CD4-positive, alpha-beta T cell treated with Interleukin-21 for 1 hour (primary cell): Measurements from ENCODE around the gene SDCBP2.
"Not testable (repeated sequence)": the region's sequence is repeated elsewhere in the genome, so short reads cannot be mapped to it uniquely, and the experiment has no call there.

Experiments used
- DNase-seq: peaks from one replicate; pipeline ENCODE4 v3.0.0-alpha.2; 2020

Gene SDCBP2

DNA sequence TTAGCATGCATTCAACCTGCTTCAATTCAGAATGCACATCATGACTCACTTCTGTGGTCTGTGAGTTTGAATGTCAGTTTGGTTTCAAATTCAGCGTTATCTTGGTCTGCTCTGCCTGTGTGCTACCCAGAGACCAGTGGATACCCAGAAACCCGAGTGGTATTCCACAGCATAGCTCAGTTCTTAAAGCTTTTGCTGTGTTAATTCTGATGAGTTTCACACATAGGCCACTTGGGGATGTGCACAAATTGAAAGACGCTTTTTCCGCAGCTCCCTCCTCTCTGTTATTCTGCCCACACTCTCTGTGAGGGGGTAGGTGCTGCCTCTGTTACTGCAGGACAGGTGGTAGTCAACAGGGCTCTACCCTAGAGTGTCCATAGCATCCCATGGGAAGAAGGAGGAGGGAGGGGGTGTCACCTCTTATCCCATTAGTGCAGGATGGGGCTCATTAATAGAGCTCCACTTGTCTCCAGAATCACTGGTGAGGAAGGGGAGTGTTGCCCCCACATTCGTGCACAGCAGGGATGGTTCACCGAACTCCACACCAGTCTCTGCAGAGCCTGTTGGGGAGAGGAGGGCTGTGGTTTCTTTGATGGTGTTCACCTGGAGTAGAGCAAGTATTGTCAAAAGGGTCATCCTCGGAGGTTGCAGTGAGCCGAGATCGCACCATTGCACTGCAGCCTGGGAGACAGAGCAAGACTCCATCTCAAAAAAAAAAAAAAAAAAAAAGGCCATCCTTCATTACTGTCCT is 29.2 kb upstream of the SDCBP2 start:
- DNase-seq, result no peak

DNA sequence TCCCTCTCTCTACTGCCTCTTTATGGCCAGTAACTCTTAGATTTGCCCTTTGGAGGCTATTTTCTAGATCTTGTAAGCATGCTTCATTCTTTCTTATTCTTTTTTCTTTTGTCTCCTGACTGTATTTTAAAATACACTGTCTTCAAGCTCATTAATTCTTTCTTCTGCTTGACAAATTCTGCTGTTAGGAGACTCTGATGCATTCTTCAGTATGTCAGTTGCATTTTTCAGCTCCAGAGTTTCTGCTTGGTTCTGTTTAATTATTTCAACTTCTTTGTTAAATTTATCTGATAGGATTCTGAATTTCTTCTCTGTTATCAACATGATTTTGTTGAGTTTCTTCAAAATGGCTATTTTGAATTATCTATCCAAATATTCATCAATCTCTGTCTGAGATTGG is 25.0 kb upstream of the SDCBP2 start:
- DNase-seq, result no peak

DNA sequence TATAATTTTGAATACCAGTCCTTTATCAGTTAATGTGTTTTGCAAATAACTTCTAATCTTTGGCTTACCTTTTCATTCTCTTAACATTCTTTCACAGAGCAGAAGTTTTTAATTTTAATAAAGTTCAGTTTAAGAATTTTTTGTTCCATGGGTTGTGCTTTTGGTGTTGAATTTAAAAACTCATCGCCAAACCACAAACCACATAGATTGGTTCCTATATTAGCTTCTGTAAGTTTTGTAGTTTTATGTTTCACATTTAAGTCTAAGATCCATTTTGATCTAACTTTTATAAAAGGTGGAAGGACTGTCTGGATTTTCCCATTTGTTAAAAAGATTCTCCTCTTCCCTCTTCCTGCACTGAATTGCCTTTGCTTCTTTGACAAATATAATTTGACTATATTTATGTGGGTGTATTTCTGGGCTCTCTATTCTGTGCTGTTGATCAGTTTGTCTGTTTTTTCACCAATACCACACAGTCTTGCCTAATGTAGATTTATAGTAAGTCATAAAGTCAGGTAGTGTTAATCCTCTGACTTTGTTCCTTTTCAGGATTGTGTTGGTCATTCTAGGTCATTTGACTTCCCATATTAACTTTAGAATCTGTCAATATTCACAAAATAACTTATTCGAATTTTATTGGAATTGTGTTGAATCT is 17.5 kb upstream of the SDCBP2 start:
- DNase-seq, result no peak

DNA sequence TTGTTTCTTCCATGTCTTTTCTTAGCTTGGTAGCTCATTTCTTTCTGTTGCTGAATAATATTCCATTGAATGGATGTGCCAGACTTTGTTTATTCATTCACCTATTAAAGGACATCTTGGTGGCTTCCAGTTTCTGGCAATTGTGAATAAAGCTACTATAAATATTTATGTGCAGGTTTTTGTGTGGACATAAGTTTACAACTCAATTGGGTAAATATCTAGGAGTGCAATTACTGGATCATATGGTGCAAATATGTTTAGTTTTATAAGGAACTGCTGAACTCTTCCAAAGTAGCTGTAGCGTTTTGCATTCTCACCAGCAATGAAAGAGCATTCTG is 16.8 kb upstream of the SDCBP2 start:
- DNase-seq, result no peak

DNA sequence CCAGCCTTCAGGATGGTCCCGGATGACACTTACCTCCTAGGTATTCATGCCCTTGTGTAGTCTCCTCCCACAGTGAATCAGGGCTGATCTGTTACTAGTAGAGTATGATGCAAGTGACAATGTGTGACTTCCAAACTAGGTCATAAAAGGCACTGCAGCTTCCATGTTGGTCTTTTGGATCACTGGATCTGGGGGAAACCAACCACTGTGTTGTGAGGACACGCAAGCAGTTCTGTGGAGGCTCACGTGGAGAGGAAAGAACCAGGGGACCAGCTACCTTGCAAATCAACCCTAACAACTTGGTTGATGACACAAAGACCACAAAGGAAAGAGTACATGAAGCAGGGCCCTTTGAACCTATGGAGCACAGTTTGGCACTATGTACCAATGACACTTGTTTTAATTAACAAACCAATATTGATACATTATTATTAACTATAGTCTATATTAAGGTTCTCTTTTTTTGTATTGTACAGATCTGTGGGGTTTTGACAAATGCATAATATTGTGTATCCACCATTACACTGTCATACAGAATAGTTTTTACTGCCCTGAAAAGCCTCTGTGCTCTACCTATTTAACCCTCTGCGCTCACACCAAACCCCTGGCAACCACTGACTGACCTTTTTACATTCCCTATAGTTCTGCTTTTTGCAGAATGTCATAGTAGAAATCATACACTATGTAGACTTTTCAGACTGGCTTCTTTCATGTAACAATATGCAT is 16.3 kb upstream of the SDCBP2 start:
- DNase-seq, result no peak

DNA sequence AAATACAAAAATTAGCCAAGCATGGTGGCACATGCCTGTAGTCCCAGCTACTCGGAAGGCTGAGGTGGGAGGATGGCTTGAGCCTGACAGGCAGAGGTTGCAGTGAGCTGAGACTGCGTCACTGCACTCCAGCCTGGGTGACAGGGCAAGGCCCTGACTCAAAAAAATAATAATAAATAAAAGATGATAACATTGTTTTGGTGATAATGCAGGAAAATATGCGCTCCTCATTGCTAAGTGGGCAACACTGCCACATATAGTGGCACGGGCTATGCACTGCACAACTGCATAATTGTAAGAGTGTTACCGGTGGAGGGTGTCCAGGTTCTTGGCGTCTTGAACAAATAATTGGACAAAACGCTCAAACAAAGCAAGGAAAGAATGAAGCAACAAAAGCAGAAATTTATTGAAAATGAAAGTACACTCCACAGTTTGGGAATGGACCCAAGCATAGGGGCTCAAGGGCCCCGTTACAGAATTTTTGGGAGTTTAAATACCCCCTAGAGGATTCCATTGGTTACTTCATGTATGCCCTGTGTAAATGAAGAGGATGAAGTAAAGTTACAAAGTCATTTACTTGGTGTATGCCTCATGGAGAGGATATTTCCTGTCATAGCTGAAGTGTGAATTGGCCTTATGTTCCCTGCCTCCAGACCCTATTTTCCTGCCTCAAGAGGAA is 14.6 kb upstream of the SDCBP2 start:
- DNase-seq, result not testable (repeated sequence)

DNA sequence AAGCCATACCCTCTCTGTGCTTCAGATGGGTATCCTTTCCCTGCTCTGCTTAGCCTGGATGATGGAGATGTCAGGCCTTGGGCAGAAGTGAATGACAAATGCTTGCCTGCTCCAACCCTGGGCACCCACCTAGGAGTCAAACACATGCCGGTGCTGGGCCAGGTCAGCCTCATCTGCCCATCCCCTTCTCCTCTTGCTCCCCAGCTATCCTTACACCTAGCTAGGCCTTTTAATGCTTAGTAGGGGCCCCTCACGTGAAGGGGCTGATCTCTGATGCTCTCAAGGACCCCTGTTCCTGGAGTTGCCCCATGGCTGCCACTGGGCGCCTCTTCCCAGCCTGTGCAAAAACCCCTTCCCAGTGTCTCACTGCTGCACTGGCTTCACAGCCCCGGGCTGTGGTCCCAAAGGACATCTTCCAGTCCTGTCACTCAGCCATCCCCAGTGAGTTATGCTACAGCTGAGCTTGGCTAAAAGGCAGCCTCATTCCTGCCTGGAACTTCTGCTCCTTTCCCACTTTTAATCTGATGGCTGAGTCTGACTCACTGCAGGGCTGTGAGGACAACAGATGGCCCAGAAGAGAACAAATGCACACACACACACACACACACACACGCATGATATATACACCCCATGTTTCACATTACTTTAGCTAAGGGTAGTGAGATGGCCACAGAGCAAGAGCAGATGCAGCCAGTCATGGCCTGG is 12.8 kb upstream of the SDCBP2 start:
- DNase-seq, result no peak

DNA sequence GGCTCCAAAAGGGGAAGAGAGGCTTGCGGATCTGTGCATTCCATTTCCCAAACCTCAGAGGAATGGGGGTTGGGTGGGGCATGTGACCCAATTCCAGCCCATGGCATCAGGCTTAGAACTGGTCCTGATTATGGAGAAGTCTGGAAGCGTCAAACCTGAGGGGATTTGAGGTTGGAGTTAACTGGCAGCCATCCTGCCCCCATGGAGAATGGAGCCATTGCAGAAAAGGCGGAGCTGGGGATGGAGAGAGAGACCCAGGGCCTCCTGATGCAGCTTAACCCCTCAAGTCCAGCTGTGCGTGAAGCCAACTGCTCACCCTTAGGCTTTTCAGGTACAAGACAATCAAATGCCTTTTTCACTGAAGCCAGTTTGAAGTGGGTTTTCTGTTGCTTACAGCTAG is 9.9 kb upstream of the SDCBP2 start:
- DNase-seq, result no peak

DNA sequence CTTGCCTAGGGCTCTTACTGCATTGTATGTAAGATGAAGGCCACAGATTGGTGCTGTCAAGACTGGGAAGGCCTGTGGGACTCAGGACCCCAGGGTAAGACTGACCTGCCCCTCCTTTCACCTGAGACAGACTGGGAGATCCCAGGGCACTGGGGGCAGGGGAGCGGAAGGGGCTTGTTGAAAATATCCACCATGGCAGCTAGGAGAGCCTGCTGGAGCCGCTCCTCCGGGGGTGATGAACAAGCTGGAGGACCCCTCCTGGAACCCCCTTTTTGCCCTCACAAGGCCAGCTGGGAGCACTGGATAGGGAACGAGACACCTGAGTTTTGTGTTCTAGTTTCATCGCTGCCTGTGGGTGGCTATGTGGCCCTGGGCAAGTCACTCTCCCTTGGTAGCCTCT is 9.2 kb upstream of the SDCBP2 start:
- no peak for DNase-seq

DNA sequence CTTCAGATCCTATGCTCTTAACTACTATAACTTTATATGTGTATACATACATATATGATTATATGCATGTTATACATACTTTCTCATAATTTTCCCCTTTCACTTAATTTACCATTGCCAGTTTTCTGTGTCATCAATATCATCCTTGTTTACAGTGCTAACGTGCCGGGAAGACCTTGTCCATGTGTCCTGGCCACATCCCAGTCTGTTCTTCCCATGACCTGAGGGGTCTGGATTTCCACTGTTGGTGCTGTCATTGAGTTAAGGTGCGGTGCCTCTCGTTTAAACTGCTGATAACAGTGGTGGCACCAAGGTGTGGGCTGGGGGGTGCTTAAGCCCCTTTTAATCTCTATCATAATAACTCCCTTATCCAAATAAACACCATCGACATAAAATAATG is 8.5 kb upstream of the SDCBP2 start:
- DNase-seq, result no peak

DNA sequence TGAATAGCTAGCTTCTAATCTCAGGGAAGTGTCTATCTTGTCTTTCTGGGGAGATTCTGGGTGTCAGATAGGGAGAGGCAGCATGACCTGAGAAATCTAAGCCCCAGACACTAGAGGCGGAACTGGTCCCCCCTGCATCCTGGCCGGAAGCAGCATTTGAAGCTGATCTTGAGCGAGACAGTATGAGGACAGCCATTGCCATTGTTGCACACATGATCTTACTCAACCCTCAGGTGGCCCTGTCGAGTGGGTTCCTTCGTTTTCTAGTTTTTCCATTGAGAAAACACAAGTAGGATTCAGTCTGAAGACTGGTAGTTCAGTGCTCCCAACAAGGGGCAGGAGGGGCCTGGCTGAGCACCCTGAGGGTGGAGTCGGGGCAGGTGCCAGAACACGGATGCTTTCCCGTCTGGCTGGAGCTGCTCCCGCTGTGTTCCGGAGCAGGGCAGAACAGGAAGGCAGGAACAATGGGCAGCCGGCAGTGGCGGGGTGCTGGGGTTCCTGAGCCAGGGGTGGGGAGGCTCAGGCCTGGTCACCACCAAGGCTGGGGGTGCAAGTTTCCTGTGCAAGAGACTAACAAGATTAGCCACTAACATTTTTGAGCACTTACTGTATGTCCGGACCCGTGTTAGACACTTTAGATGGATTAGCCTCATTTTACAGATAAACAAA is 7.9 kb upstream of the SDCBP2 start:
- no peak for DNase-seq

DNA sequence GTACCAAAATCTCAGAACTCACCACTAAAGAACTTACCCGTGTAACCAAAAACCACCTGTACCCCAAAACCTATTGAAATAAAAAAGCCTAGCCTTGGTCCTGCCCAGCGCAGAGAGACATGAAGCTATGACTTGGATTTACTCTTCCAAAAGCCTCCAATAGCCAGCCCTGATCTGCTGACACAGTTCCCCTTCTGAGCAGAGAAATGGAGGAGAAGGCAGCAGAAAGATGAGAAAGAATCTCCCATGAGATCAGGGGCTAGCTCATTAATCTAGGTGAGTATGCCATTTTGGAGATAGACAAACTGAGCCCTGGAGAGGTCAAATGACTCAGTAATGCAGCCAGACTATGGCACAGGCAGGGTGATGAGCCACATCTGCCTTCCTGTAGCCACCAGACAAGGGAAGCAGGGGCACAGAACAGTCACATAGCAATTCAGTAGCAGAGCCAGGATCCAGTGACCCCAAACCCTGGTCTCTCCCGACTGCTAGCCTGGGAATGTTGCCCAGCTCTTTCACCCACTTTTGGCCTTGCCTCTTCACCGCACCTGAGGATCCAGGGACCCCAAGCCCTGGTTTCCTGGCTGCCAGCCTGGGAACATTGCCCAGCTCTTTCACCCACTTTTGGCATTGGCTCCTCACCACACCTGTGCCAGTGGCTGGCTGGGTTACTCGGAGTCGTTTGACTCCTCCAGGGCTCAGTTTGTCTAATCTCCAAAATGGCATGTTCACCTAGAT is 7.2 kb upstream of the SDCBP2 start:
- DNase-seq, result no peak

DNA sequence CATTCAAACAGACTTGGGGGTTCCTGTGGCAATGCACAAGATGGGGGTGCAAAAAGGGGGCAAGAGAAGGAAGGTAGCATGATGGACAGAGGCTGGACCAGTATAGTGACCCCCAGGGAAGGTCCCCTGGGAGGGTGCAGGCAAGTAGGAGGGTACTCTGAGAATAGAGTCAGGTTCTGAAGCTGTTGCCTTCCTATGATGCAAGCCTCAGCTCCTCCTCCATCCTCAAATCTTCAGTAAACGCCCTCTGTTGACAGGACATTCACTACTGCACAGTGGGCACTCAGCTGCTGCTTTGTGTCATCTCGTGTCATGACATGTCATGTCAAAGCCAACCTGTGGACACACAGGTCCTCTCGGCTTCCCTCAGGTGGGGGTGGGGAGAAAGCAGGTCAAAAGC is 5.8 kb upstream of the SDCBP2 start:
- no peak for DNase-seq

DNA sequence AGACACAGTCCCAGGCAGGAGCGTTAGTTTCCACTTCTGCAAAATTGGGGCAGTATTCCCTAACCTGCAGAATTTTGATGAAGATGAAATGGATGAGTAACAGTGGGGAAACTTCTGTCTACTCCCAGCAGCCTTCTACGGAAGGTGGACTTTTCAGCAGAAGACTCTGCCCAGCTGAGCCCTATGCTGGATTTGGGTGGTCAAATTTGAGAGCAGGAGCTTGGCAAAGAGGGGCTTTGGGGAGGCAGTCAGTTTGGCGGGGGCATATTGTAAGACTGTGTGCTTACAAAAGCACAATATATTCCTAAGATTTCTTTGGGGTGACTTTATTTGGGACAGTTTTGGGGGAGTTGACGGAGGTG is 5.4 kb upstream of the SDCBP2 start:
- no peak for DNase-seq

DNA sequence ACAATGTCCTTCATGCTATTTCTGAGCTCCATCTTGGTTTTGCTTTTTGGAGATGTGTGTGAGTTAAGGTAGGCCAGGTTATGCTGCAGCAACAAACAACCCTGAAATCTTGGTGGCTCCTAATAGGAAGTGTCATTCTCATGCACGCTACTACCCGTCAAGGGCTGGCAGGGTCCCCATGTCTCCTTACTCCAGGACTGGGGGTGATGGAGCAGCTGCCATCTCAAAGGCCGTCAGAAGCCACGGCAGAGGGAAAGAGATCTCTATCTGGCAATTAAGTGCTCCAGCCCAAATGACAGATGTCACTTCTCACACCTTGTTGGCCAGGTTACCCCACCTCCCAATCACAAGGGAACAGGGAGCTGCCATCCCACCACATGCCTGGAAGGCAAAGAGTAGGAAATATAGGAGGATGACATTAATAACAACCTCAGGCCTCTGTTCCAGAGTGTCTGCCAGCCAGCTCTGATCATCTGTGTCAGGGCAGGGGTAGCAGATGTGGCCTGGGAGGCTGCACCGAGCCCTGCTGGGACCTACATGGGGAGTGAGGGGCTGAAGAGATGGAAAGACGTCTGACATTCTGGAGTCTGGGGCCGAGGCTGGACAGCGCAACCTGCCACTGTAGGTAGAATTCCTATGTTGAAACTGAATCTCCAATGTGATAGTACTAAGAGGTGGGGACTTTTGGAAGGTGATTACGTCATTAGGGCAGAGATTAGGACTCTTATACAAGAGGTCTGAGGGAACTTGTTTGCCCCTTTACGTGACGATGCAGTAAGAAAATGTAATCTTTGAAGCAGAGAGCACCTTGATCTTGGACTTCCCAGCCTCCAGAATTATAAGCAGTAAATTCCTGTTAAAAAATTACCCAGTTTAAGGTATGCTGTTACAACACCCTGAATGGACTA is 4.8 kb upstream of the SDCBP2 start:
- DNase-seq, result no peak

DNA sequence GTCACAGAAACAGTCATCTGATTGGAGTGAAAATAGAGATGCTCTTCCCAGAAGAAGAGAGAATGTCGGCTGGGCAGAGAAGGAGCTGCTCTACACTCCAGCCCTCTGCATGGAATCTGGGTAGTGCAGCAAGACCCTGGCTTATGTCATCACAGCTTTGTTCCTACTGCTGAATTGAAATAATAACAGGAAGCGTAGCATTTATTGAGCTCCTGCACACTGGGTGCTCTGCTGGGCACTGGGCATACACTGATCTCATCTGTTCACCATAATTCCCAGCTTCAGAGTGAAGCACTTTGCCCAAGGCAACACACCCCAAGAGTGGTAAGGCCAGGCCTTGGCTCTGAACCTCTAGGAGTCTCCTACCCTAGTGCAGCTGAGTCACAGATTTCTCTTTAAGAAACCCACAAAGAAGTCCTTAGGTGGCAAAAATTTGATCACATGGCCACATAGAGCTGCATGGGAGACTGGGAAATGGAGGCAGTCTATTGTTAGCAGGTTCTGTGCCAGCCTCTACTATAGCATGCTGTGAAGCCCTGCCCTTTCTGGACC is 3.9 kb upstream of the SDCBP2 start:
- no peak for DNase-seq

DNA sequence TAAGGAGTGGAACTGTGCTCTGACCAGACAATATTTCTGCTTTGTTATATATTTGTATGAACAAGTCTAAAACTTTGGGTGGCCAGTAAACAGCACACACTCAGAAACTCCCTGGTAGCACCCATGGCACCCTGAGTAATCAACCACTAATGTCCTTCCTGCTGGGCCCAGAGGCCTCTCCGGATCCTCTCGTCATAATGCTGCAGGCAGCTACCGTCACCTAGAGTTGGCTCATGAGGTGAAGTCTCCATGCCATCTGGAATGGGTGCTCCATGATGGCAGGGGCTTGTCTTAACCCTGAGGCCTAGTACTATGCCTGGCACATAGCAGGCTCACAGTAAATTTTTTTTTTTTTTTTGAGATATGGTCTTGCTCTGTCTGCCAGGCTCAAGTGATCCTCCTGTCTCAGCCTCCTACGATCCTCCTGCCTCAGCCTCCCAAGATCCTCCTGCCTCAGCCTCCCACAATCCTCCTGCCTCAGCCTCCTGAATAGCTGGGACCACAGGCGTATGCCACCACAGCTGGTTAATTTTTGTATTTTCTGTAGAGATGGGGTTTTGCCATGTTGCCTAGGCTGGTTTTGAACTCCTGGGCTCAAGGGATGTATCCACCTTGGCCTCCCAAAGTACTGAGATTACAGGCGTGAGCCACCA is 3.0 kb upstream of the SDCBP2 start:
- DNase-seq, result no peak

DNA sequence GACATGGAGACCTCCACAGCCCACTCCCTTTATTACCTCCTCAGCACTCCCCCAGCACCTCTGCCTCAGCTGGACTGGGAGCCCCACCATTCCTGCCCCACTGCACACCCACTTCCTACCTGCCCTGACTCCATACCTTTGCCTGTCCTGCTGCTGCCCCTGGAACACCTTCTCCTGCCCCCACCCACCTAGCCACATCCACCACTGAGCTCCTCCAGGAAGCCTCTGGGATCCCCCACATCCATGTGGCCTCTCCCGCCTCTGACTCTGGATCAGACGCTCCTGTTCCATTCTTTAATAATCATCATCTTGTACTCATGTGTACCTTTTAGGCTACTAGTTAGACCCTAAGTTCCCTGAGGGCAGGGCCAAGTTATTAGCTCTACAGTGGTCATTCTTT is 2.2 kb upstream of the SDCBP2 start:
- DNase-seq, result no peak

DNA sequence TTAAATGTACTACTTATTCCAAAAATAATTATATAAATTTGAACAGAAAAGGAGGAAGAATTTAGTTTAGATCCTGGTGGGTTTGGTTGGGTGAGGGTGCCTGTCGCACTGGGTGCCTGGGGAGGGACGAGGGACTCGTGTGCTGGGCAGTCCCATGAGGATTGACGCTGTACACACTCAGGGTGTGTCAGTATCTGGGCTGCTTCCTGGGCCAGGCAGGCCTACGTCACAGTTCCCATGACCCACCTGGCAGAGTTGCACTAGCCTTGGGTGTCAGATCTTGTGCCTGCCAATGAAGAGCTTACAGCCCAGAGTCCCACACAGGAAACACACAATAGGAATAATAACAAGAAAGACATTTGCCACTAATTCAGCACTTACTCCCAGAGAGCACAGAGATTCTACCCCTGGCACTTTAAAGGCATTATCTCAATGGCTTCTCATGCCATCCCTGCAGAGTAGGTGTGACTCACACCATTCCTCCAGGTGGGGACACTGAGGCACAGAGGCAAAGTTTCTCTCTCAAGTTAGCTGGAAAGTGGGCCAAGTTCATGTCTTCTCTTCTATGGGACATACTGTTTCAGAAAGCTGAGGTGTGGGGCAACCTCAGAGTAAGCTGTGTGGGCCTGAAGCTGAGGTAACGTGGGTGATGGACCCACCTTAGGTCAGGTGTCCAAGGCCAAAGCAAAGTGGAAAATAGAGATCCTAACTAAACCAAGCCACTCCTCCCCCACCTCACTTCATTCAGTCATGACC is 1.3 kb upstream of the SDCBP2 start:
- DNase-seq, result peak; percentile 56
